ENCODE data around the gene OR2T29.
"Not testable (repeated sequence)": the region's sequence is repeated elsewhere in the genome, so short reads cannot be mapped to it uniquely, and the experiment has no call there.

Gene OR2T29

GRCh38 chr1:248562672-248563071, at the start of gene OR2T29:
Gene OR2T29 (minus strand): TSS chr1:248562772. CDS start chr1:248559491, 3,281 bp downstream.
- not testable (repeated sequence) for DNase-seq (ENCODE audit: low read depth); H3K4me3 ChIP-seq (ENCODE audit: low read depth, low read length)

- H3K4me3 ChIP-seq (ENCODE audit: low read depth, low read length) = no peak overlapping the region
- DNase-seq (ENCODE audit: low read depth) = no peak
These were observed 49.4 kb upstream of the OR2T29 start for GRCh38 chr1:248611883-248612414.

- no peak for DNase-seq (ENCODE audit: low read depth)
- H3K4me3 ChIP-seq (ENCODE audit: low read depth, low read length) = no peak overlapping the region
These were observed 47.7 kb upstream of the OR2T29 start for GRCh38 chr1:248610301-248610700.

- H3K4me3 ChIP-seq (ENCODE audit: low read depth, low read length) = no peak overlapping the region
- no peak for DNase-seq (ENCODE audit: low read depth)
These were observed 36.8 kb upstream of the OR2T29 start for GRCh38 chr1:248599396-248599795.

GRCh38 chr1:248597589-248597988, 35.0 kb upstream of the OR2T29 start, which contains the start of gene OR2T10:
Gene OR2T10 (minus strand): TSS chr1:248597700. CDS start chr1:248593768, 3,932 bp downstream.
- no peak within 1 kb of the TSS for H3K4me3 ChIP-seq (ENCODE audit: low read depth, low read length)
- no peak for DNase-seq (ENCODE audit: low read depth)

GRCh38 chr1:248596615-248597014, 34.0 kb upstream of the OR2T29 start:
- no peak for DNase-seq (ENCODE audit: low read depth)

GRCh38 chr1:248593226-248593625, 30.7 kb upstream of the OR2T29 start:
- no peak overlapping the region for H3K4me3 ChIP-seq (ENCODE audit: low read depth, low read length)
- DNase-seq (ENCODE audit: low read depth) = no peak

More at GRCh38 chr1:248596615-248597014, 34.0 kb upstream of the OR2T29 start:
- no peak overlapping the region for H3K4me3 ChIP-seq (ENCODE audit: low read depth, low read length)

- DNase-seq (ENCODE audit: low read depth) = no peak
- H3K4me3 ChIP-seq (ENCODE audit: low read depth, low read length) = no peak overlapping the region
These were observed 30.1 kb upstream of the OR2T29 start for GRCh38 chr1:248592655-248593054.

GRCh38 chr1:248590055-248590454, 27.5 kb upstream of the OR2T29 start:
- no peak overlapping the region for H3K4me3 ChIP-seq (ENCODE audit: low read depth, low read length)
- no peak for DNase-seq (ENCODE audit: low read depth)

- DNase-seq (ENCODE audit: low read depth) = no peak
- H3K4me3 ChIP-seq (ENCODE audit: low read depth, low read length) = no peak overlapping the region
These were observed 26.8 kb upstream of the OR2T29 start for GRCh38 chr1:248589334-248589733.

- H3K4me3 ChIP-seq (ENCODE audit: low read depth, low read length) = no peak overlapping the region
These were observed 22.7 kb upstream of the OR2T29 start for GRCh38 chr1:248585266-248585665.

GRCh38 chr1:248576260-248576980, 13.8 kb upstream of the OR2T29 start:
- no peak overlapping the region for H3K4me3 ChIP-seq (ENCODE audit: low read depth, low read length)
- DNase-seq (ENCODE audit: low read depth) = no peak

More at GRCh38 chr1:248585266-248585665, 22.7 kb upstream of the OR2T29 start:
- no peak for DNase-seq (ENCODE audit: low read depth)

GRCh38 chr1:248574657-248575056, 12.1 kb upstream of the OR2T29 start, which contains the start of gene OR2T34:
Gene OR2T34 (minus strand): TSS chr1:248574757. CDS start chr1:248574757, 0 bp downstream.
- not testable (repeated sequence) for H3K4me3 ChIP-seq (ENCODE audit: low read depth, low read length); DNase-seq (ENCODE audit: low read depth)

- DNase-seq (ENCODE audit: low read depth); H3K4me3 ChIP-seq (ENCODE audit: low read depth, low read length): not testable (repeated sequence)
These were observed 11.3 kb upstream of the OR2T29 start for GRCh38 chr1:248573856-248574255.

- DNase-seq (ENCODE audit: low read depth) = not testable (repeated sequence)
These were observed 9.5 kb upstream of the OR2T29 start for GRCh38 chr1:248572049-248572448.

GRCh38 chr1:248570811-248571210, 8.2 kb upstream of the OR2T29 start:
- H3K4me3 ChIP-seq (ENCODE audit: low read depth, low read length); DNase-seq (ENCODE audit: low read depth): not testable (repeated sequence)

More at GRCh38 chr1:248572049-248572448, 9.5 kb upstream of the OR2T29 start:
- not testable (repeated sequence) for H3K4me3 ChIP-seq (ENCODE audit: low read depth, low read length)

- not testable (repeated sequence) for DNase-seq (ENCODE audit: low read depth); H3K4me3 ChIP-seq (ENCODE audit: low read depth, low read length)
These were observed 6.5 kb upstream of the OR2T29 start for GRCh38 chr1:248569049-248569448.

- DNase-seq (ENCODE audit: low read depth); H3K4me3 ChIP-seq (ENCODE audit: low read depth, low read length): not testable (repeated sequence)
These were observed 3.2 kb upstream of the OR2T29 start for GRCh38 chr1:248565530-248566373.

- H3K4me3 ChIP-seq (ENCODE audit: low read depth, low read length); DNase-seq (ENCODE audit: low read depth): not testable (repeated sequence)
These were observed 11.5 kb downstream of the OR2T29 start for GRCh38 chr1:248551027-248551426.

GRCh38 chr1:248547383-248547782, 15.2 kb downstream of the OR2T29 start:
- H3K4me3 ChIP-seq (ENCODE audit: low read depth, low read length); DNase-seq (ENCODE audit: low read depth): not testable (repeated sequence)
